HepG2 (cell line): Measurements from ENCODE around the gene MUL1. TPM values are rescaled to one million over a fixed set of nuclear protein-coding genes. Genes with fewer than 3 reads are reported as not detected.

ENCODE experiments used
- ARID3A ChIP-seq: IDR thresholded peaks from 2 replicates; pipeline ENCODE4 v1.6.1; 2012; ENCODE audit warnings: low read depth, low read length, improper control_type of control experiment
- ELF1 ChIP-seq: sonication (generic); formaldehyde crosslinking; IDR thresholded peaks from 2 replicates; pipeline ENCODE4 v1.4.0; 2020; ENCODE audit warnings: missing genetic modification reagents
- FOXO4 ChIP-seq: sonication (generic); formaldehyde crosslinking; conservative IDR thresholded peaks from 2 replicates; pipeline ENCODE4 v1.8.1; 2023; ENCODE audit warnings: missing genetic modification reagents
- GRHL1 ChIP-seq: sonication (generic); formaldehyde crosslinking; conservative IDR thresholded peaks from 2 replicates; pipeline ENCODE4 v1.8.0; 2022; ENCODE audit warnings: missing genetic modification reagents
- HDAC1 ChIP-seq: sonication (generic); formaldehyde crosslinking; IDR thresholded peaks from 2 replicates; pipeline ENCODE4 v1.5.1; 2020; ENCODE audit warnings: mild to moderate bottlenecking, missing genetic modification reagents
- HHEX ChIP-seq: IDR thresholded peaks from 2 replicates; pipeline ENCODE4 v1.6.1; 2016; ENCODE audit warnings: control low read depth
- KLF15 ChIP-seq: sonication (generic); formaldehyde crosslinking; IDR thresholded peaks from 2 replicates; pipeline ENCODE4 v1.8.1; 2023; ENCODE audit warnings: borderline replicate concordance, mild to moderate bottlenecking, inconsistent platforms, missing genetic modification reagents, mixed read lengths
- MEF2D ChIP-seq: sonication (generic); formaldehyde crosslinking; IDR thresholded peaks from 2 replicates; pipeline ENCODE4 v1.5.1; 2020; ENCODE audit warnings: mild to moderate bottlenecking, missing genetic modification reagents
- NFRKB ChIP-seq: fragments of 450-650 bp; IDR thresholded peaks from 2 replicates; pipeline ENCODE4 v1.6.1; 2017
- RFX5 ChIP-seq: IDR thresholded peaks from 2 replicates; pipeline ENCODE4 v1.6.1; 2011; ENCODE audit warnings: low read depth, low read length, improper control_type of control experiment
- SAP130 ChIP-seq: IDR thresholded peaks from 2 replicates; pipeline ENCODE4 v1.6.1; 2016; ENCODE audit warnings: low read depth
- THAP11 ChIP-seq: IDR thresholded peaks from 2 replicates; pipeline ENCODE4 v1.6.1; 2016; ENCODE audit warnings: missing biosample characterization, missing genetic modification reagents
- TIGD3 ChIP-seq: sonication (generic); formaldehyde crosslinking; IDR thresholded peaks from 2 replicates; pipeline ENCODE4 v1.5.1; 2020; ENCODE audit warnings: mild to moderate bottlenecking, missing genetic modification reagents, borderline replicate concordance
- ZFP36 ChIP-seq: fragments of 150-350 bp; IDR thresholded peaks from 2 replicates; pipeline ENCODE4 v1.6.1; 2018; ENCODE audit warnings: borderline replicate concordance, low read length, low read depth; ENCODE audit not compliant: partially characterized antibody
- ZNF17 ChIP-seq: sonication (generic); formaldehyde crosslinking; IDR thresholded peaks from 2 replicates; pipeline ENCODE4 v1.5.0; 2020; ENCODE audit warnings: mild to moderate bottlenecking, missing genetic modification reagents
- ZNF207 ChIP-seq: fragments of 450-650 bp; IDR thresholded peaks from 2 replicates; pipeline ENCODE4 v1.6.1; 2016; ENCODE audit warnings: antibody characterized with exemption, borderline replicate concordance
- ZNF276 ChIP-seq: sonication (generic); formaldehyde crosslinking; IDR thresholded peaks from 2 replicates; pipeline ENCODE4 v1.4.0; 2020; ENCODE audit warnings: mild to moderate bottlenecking, low read depth, missing genetic modification reagents
- ZNF337 ChIP-seq: sonication (generic); formaldehyde crosslinking; IDR thresholded peaks from 2 replicates; pipeline ENCODE4 v1.5.1; 2020; ENCODE audit warnings: missing genetic modification reagents, low read depth, mild to moderate bottlenecking, borderline replicate concordance
- polyA plus RNA-seq, 8 experiments: library from polyadenylated mRNA; depleted of rRNA in 3 of 8; stranded (reverse) in 7 of 8; unstranded in 1 of 8; fragments of >200 nt; fragmentation: Illumina TruSeq in 4 of 8; extraction: Trizol in 4 of 8; gene quantifications; 2 replicates each; pipeline versions ENCODE4 v1.2.1 to v1.2.3, GENCODE V29; 2011 to 2016; ENCODE audit warnings: low read depth in 4 of 8, missing spikeins in 1 of 8, mixed read lengths in 1 of 8; ENCODE audit not compliant: insufficient read depth in 1 of 8
- total RNA-seq, 5 experiments: library from RNA; depleted of rRNA; stranded (reverse); fragments of >200 nt; fragmentation: Illumina TruSeq; extraction: Trizol; gene quantifications; 2 replicates each; pipeline ENCODE4 v1.2.3, GENCODE V29; 2016; ENCODE audit warnings: low read depth in 1 of 5

The MUL1 gene
- total and polyA plus RNA-seq, 2 of the 13 experiments (the other 11 are each of a cell fraction or from before 2014, with no cell fraction given) = 21.5 to 26.5 TPM

DNA sequence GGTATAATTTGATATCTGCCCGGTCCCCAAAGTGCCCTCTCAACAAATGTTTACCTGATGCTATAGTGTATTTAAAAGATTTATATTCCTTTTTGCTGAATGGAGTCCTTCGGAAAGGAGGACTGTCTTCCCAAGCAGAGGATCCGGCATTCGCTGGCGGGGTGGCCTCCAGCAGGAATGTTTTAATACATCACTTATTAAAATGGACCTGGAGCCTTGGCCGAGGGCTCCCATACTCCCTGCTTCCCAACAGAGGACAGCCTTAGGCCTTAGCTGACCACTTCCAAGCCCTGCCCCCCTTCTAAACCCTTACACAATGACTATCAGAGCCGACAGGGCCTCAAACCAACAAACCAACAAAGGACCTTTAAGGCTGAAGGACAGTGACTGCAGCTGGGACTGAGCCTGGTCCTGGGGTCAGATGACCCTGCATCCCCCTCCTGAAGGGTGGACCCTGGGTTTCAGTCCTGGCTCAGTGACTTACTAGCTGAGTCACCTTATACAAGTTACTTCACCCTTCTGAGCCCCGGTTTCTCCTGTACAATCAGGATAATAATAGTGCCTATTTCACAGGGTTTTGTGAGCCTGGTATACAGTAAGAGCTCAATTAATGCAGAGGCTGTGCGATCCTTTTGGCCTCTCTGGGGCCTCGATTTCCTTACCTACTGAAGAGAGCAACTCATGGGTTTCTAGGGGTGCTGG, 27.6 kb downstream of the MUL1 start (continued):
- TF ChIP-seq ZNF276 (no peak), ZNF337 (CRISPR knock-in tag) (no peak), GRHL1 (CRISPR knock-in tag) (no peak), HDAC1 (CRISPR knock-in tag) (peak; percentile 87), ZNF207 (no peak), ZFP36 (no peak), THAP11 (CRISPR knock-in tag) (peak; percentile 77), RFX5 (no peak), NFRKB (no peak), SAP130 (peak; percentile 91), FOXO4 (CRISPR knock-in tag) (no peak), ARID3A (peak; percentile 86), ZNF17 (no peak), MEF2D (CRISPR knock-in tag) (0 out of 2 replicates have a peak, but pooled peaks have one; percentile 45), ELF1 (CRISPR knock-in tag) (peak; percentile 30; the same call in 1 of the 2 replicates), KLF15 (CRISPR knock-in tag) (no peak), TIGD3 (CRISPR knock-in tag) (no peak), HHEX (CRISPR knock-in tag) (0 out of 2 replicates have a peak, but pooled peaks have one; percentile 50)
